GM10248 (cell line): ENCODE data around the gene NAXD.

Experiments
- CTCF ChIA-PET: fragments of 300-600 bp; sonication (Branson Sonifier 250); formaldehyde crosslinking; extraction: SDS; loops from one replicate; lab custom pipeline; 2021; ENCODE audit warnings: antibody characterized with exemption; lab: Yijun Ruan, JAX
- POLR2A ChIA-PET: fragments of 350-650 bp; sonication (Branson Sonifier 250); formaldehyde crosslinking; extraction: SDS; loops from one replicate; lab custom pipeline; 2020; ENCODE audit warnings: antibody characterized with exemption; lab: Yijun Ruan, JAX
- DNase-seq: peaks from one replicate; pipeline ENCODE4 v3.0.0; 2012; ENCODE audit errors: extremely low spot score
- CTCF ChIP-seq: IDR thresholded peaks from 2 replicates; pipeline ENCODE4 v1.5.1; 2012; ENCODE audit warnings: mild to moderate bottlenecking, low read depth; ENCODE audit errors: extremely low read depth, missing control alignments, control extremely low read depth

The NAXD gene

GRCh38 chr13:110641055-110642015 lies 26.0 kb downstream of the NAXD start:
- ChIA-PET CTCF (no interaction called here), POLR2A (no interaction called here)
- no peak for TF ChIP-seq CTCF
- DNase-seq: no peak

GRCh38 chr13:110642291-110642981 lies 27.1 kb downstream of the NAXD start:
- ChIA-PET CTCF (no interaction called here), POLR2A (no interaction called here)
- DNase-seq: no peak
- TF ChIP-seq CTCF: no peak

- ChIA-PET POLR2A (no interaction called here), CTCF (no interaction called here)
- TF ChIP-seq CTCF: no peak
- DNase-seq: no peak
Observed at GRCh38 chr13:110643324-110643723, 28.0 kb downstream of the NAXD start.

GRCh38 chr13:110643768-110644421 lies 28.6 kb downstream of the NAXD start:
- DNase-seq: no peak
- CTCF ChIA-PET: interaction anchor here (0.8 to 2.5 kb wide), 10 partner anchors 8 to 174 kb away, joined by 3 to 13 read pairs (median 3); no protein-coding TSS in a partner anchor
- no peak for TF ChIP-seq CTCF
- POLR2A ChIA-PET: interaction anchor here (0.9 to 1.5 kb wide), 2 partner anchors 32 to 71 kb away, joined by 3 to 8 read pairs; no protein-coding TSS in a partner anchor

- CTCF ChIA-PET: interaction anchor here (0.9 to 2.5 kb wide), 13 partner anchors 9 to 173 kb away, joined by 3 to 13 read pairs (median 3); no protein-coding TSS in a partner anchor
Observed at GRCh38 chr13:110644892-110645521, 29.7 kb downstream of the NAXD start.

More at GRCh38 chr13:110644892-110645521, 29.7 kb downstream of the NAXD start:
- DNase-seq: peak; percentile 65
- POLR2A ChIA-PET: interaction anchor here (0.9 to 1.5 kb wide), 2 partner anchors 31 to 70 kb away, joined by 3 to 8 read pairs; no protein-coding TSS in a partner anchor
- peak; percentile 48 for TF ChIP-seq CTCF
